Retinal pigment epithelial cell (primary cell): ENCODE measurements around the gene AGTPBP1.

ENCODE experiments used
- DNase-seq: peaks from one replicate; pipeline ENCODE4 v3.0.0-alpha.2; 2010; ENCODE audit warnings: low read depth
- H3K4me3 ChIP-seq: 2 replicates; pipeline ENCODE4 v1.5.1; 2011; ENCODE audit warnings: mild to moderate bottlenecking, low read length, control low read depth, moderate library complexity
- TF ChIP-seq, protein P1 (sequence below): conservative IDR thresholded peaks from 2 replicates; pipeline ENCODE4 v1.5.1; 2011; ENCODE audit warnings: low read depth, low read length, control low read depth, inconsistent platforms

AGTPBP1 gene

DNA sequence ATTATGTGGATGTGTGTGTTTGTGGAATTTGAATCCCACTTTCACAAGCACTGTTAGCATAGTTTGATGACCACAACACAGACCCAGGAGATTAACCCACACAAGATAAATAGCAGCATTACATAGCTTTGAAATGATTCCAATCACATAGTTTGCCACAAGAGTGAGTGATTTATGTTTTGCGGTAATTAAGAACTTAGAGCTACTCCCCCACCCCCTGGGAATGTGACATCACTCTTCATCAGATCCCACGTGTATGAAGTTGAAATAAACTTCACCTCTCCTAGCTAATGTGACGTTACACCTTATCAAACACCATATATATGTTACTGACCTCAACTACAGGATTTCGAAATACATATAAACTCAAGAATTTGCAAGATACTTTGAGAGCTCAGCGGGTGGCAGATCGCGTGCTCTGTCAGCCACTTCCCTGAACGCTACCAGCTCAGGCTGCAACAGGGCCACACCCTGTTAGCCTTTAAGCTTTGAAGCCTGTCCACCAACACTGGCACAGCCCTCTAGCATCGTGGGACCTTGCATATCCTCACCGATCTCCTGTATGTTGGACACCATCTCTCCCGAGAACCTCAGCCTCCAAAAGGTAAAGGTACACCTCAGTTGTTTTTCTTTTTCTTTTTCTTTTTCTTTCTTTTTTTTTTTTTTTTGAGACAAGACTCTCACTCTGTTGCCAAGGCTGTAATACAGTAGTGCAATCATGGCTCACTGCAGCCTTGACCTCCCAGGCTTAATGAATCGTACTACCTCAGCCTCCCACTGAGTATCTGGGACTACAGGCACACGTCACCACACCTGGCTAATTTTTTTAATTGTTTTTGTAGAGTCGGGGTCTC is 1.7 kb upstream of the AGTPBP1 start:
- H3K4me3 ChIP-seq: peak overlapping the region; percentile 22
- DNase-seq: peak; percentile 82
- TF ChIP-seq, protein P1, sequence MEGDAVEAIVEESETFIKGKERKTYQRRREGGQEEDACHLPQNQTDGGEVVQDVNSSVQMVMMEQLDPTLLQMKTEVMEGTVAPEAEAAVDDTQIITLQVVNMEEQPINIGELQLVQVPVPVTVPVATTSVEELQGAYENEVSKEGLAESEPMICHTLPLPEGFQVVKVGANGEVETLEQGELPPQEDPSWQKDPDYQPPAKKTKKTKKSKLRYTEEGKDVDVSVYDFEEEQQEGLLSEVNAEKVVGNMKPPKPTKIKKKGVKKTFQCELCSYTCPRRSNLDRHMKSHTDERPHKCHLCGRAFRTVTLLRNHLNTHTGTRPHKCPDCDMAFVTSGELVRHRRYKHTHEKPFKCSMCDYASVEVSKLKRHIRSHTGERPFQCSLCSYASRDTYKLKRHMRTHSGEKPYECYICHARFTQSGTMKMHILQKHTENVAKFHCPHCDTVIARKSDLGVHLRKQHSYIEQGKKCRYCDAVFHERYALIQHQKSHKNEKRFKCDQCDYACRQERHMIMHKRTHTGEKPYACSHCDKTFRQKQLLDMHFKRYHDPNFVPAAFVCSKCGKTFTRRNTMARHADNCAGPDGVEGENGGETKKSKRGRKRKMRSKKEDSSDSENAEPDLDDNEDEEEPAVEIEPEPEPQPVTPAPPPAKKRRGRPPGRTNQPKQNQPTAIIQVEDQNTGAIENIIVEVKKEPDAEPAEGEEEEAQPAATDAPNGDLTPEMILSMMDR: no peak

- H3K4me3 ChIP-seq: peak overlapping the region; percentile 63
- TF ChIP-seq, protein P1: no peak
- DNase-seq: no peak
These were observed 813 bp upstream of the AGTPBP1 start for GRCh38 chr9:85742597-85742936.

GRCh38 chr9:85741095-85741874 is 469 bp downstream of the AGTPBP1 start:
- peak overlapping the region; percentile 78 for H3K4me3 ChIP-seq
- no peak for DNase-seq
- TF ChIP-seq, protein P1: no peak

- no peak for DNase-seq
- H3K4me3 ChIP-seq: peak overlapping the region; percentile 78
- TF ChIP-seq, protein P1: no peak
These were observed 1.0 kb downstream of the AGTPBP1 start for GRCh38 chr9:85740787-85741094.

DNA sequence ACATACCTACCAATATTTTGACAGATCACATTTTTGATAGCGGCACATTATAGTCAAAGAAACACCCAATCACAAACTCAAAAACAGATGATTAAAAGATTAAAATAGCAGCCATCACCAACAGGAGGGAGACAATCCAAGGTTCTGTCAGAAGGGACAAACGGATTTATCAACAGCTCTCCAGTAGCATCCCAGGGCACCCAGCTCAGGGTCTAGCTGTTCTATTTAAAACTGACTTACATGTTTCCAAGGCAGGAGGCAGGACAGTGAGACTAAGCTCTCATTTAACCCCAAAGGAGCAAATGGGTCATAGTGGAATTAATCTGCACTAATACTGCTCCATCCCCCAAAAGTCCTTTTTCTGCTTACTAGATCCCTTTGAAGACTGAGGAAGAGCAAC is 3.2 kb downstream of the AGTPBP1 start:
- no peak overlapping the region for H3K4me3 ChIP-seq
- TF ChIP-seq, protein P1: no peak
- DNase-seq: no peak

- no peak overlapping the region for H3K4me3 ChIP-seq
- no peak for DNase-seq
- TF ChIP-seq, protein P1: no peak
These were observed 4.1 kb downstream of the AGTPBP1 start for GRCh38 chr9:85737671-85738070.
